CD4-positive, alpha-beta T cell (primary cell): Measurements from ENCODE around the gene APOA4. TPM values are rescaled to one million over a fixed set of nuclear protein-coding genes. Genes with fewer than 3 reads are reported as not detected.

Experiments
- ATAC-seq: fragments of 200-7000 bp; cut with Tn5 transposase; one replicate; pipeline ENCODE4 v1.10.0; 2022; ENCODE audit warnings: mild to moderate bottlenecking; ENCODE audit not compliant: poor library complexity
- CTCF ChIA-PET: fragments of 350-600 bp; sonication (Branson Sonifier 250); formaldehyde crosslinking; loops from one replicate; lab custom pipeline; 2021; ENCODE audit warnings: antibody characterized with exemption, inconsistent platforms; lab: Charles Lee
- POLR2A ChIA-PET: fragments of 350-600 bp; sonication (Branson Sonifier 250); formaldehyde crosslinking; loops from one replicate; lab custom pipeline; 2021; ENCODE audit warnings: antibody characterized with exemption, inconsistent platforms; lab: Charles Lee
- DNase-seq, 14 experiments: peaks; one replicate each; pipeline ENCODE4 v3.0.0-alpha.2; 2013 to 2020; ENCODE audit warnings: mixed read lengths in 2 of 14
- H3K27ac ChIP-seq, 2 donors: one replicate each; pipeline versions ENCODE4 v1.5.1 to v1.7.0; 2013; ENCODE audit warnings: low read length in 2 of 2, low read depth in 1 of 2, mild to moderate bottlenecking in 1 of 2
- H3K27me3 ChIP-seq, 2 experiments: 1 replicate in 1 of 2; 2 replicates in 1 of 2; pipeline versions ENCODE4 v1.6.1 to v1.7.0; 2013; ENCODE audit warnings: low read length in 2 of 2, control low read depth in 1 of 2, mild to moderate bottlenecking in 1 of 2, moderate library complexity in 1 of 2; ENCODE audit not compliant: insufficient read depth in 2 of 2, control insufficient read depth in 1 of 2
- H3K36me3 ChIP-seq: one replicate; pipeline ENCODE4 v1.6.1; 2013; ENCODE audit warnings: low read length, control low read depth; ENCODE audit not compliant: insufficient read depth
- H3K4me1 ChIP-seq: one replicate; pipeline ENCODE4 v1.6.1; 2013; ENCODE audit warnings: low read length, control low read depth; ENCODE audit not compliant: insufficient read depth
- H3K4me3 ChIP-seq: one replicate; pipeline ENCODE4 v1.5.1; 2013; ENCODE audit warnings: mild to moderate bottlenecking, low read length, moderate library complexity
- H3K9me3 ChIP-seq, 2 experiments: 1 replicate in 1 of 2; 2 replicates in 1 of 2; pipeline versions ENCODE4 v1.6.1 to v1.7.0; 2013; ENCODE audit warnings: low read length in 2 of 2, mild to moderate bottlenecking in 2 of 2, control low read depth in 1 of 2, moderate library complexity in 1 of 2; ENCODE audit not compliant: control insufficient read depth in 1 of 2, insufficient read depth in 1 of 2
- H3K27ac Mint-ChIP-seq: one replicate; pipeline ENCODE4 v1.8.0; 2020; ENCODE audit warnings: mixed read lengths
- H3K27me3 Mint-ChIP-seq: one replicate; pipeline ENCODE4 v1.8.0; 2021; ENCODE audit warnings: mixed read lengths
- H3K36me3 Mint-ChIP-seq: one replicate; pipeline ENCODE4 v1.8.0; 2021; ENCODE audit warnings: low read depth, mixed read lengths
- H3K4me1 Mint-ChIP-seq: one replicate; pipeline ENCODE4 v1.8.0; 2021; ENCODE audit warnings: low read depth, mixed read lengths
- H3K4me3 Mint-ChIP-seq: one replicate; pipeline ENCODE4 v1.8.0; 2020; ENCODE audit warnings: mild to moderate bottlenecking, mixed read lengths
- H3K9me3 Mint-ChIP-seq: one replicate; pipeline ENCODE4 v1.8.0; 2020; ENCODE audit warnings: mixed read lengths
- intact Hi-C, 2 experiments: fragments of 100-400 bp; cut with DNase I in 1 of 2; cut with micrococcal nuclease in 1 of 2; formaldehyde crosslinking; loops; one replicate each; pipeline versions ENCODE4 v1.15.1 to v1.9.0; 2023 to 2025; cut with DNase I, micrococcal nuclease
- total RNA-seq, 174 experiments: library from RNA in 2 of 174; stranded (reverse) in 2 of 174; gene quantifications; one replicate each; pipeline ENCODE4 v1.2.3 and lab custom pipeline; 2021 to 2026
- TF ChIP-seq, protein P1 (sequence below): fragments of 200-600 bp; IDR thresholded peaks from one replicate; pipeline ENCODE4 v1.8.0; 2022; ENCODE audit warnings: antibody characterized with exemption, mild to moderate bottlenecking

The APOA4 gene
- total RNA-seq, 2 experiments from 2014 or later, result not detected

DNA sequence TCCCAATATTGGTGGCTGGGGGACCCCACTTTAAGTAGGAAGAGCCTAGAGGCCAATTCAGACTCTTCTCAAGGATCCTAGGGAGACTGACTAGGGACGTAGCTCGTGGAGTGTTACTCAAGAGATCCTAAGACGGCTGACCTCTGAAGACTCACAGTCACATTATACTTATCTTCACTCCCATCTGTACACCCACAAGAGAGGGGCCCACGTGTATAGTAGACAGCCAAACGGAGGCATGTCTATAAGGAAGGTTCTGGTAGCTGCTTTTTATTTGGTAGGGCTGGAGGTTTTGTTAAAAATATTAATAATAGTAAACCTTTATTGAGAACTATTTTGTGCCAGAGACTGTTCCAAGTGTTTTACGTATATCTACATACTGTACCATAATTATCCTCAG, 37.2 kb upstream of the APOA4 start:
- no peak overlapping the region for H3K27ac Mint-ChIP-seq
- CTCF ChIA-PET, result no interaction called here
- peaks cover 20% of the 10 kb centered on the region for H3K4me1 Mint-ChIP-seq
- TF ChIP-seq, protein P1, sequence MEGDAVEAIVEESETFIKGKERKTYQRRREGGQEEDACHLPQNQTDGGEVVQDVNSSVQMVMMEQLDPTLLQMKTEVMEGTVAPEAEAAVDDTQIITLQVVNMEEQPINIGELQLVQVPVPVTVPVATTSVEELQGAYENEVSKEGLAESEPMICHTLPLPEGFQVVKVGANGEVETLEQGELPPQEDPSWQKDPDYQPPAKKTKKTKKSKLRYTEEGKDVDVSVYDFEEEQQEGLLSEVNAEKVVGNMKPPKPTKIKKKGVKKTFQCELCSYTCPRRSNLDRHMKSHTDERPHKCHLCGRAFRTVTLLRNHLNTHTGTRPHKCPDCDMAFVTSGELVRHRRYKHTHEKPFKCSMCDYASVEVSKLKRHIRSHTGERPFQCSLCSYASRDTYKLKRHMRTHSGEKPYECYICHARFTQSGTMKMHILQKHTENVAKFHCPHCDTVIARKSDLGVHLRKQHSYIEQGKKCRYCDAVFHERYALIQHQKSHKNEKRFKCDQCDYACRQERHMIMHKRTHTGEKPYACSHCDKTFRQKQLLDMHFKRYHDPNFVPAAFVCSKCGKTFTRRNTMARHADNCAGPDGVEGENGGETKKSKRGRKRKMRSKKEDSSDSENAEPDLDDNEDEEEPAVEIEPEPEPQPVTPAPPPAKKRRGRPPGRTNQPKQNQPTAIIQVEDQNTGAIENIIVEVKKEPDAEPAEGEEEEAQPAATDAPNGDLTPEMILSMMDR, result no peak
- no peak for DNase-seq
- H3K27me3 ChIP-seq, result no peaks in the 10 kb centered on the region
- H3K4me1 ChIP-seq, result peaks cover 15% of the 10 kb centered on the region
- intact Hi-C loops, result no loop called here
- H3K36me3 Mint-ChIP-seq, result peaks cover 78% of the 10 kb centered on the region
- no peak for ATAC-seq
- H3K4me3 ChIP-seq, result no peak overlapping the region
- H3K9me3 ChIP-seq, result no peaks in the 10 kb centered on the region
- no peak overlapping the region for H3K4me3 Mint-ChIP-seq
- H3K27ac ChIP-seq, result no peak overlapping the region
- H3K36me3 ChIP-seq, result peaks cover 75% of the 10 kb centered on the region
- POLR2A ChIA-PET, result no interaction called here
- H3K27me3 Mint-ChIP-seq, result no peaks in the 10 kb centered on the region
- H3K9me3 Mint-ChIP-seq, result no peaks in the 10 kb centered on the region

DNA sequence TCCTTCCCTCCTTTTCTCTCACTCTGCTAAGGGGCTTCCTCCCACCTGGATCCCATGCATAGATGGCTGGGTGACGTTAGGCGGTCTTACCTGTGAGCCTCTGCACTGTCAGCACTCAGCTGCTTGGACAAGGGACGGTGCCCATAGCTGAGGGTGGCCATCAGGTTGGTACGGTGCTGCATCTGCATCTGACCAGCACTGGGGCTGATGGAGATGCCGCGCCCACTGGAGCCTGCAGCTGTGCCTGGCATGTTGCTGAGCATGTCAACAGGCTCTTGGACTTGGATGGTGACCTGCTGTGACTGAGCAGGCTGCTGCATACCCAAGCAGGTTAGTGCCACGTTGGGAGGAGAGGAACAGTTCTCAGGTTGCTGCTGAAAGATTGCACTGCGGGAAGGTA, 36.1 kb upstream of the APOA4 start:
- no peaks in the 10 kb centered on the region for H3K9me3 ChIP-seq
- POLR2A ChIA-PET, result interaction anchor here (1.6 kb wide), 1 partner anchor 23 kb away, joined by 7 read pairs; no protein-coding TSS in a partner anchor
- Mint-ChIP-seq H3K4me1 (peaks cover 29% of the 10 kb centered on the region), H3K27me3 (no peaks in the 10 kb centered on the region), H3K4me3 (no peak overlapping the region), H3K9me3 (no peaks in the 10 kb centered on the region), H3K36me3 (peaks cover 66% of the 10 kb centered on the region), H3K27ac (peak overlapping the region; percentile 30)
- intact Hi-C loops, result loop anchor here in 1 of 2 experiments (10.0 kb wide), 1 partner anchor 66 kb away; no protein-coding TSS in a partner anchor
- H3K27ac ChIP-seq, result no peak overlapping the region
- H3K36me3 ChIP-seq, result peaks cover 67% of the 10 kb centered on the region
- H3K4me3 ChIP-seq, result no peak overlapping the region
- ATAC-seq, result no peak
- DNase-seq, result no peak
- CTCF ChIA-PET, result no interaction called here
- TF ChIP-seq, protein P1, result no peak
- no peaks in the 10 kb centered on the region for H3K27me3 ChIP-seq
- H3K4me1 ChIP-seq, result peaks cover 26% of the 10 kb centered on the region

DNA sequence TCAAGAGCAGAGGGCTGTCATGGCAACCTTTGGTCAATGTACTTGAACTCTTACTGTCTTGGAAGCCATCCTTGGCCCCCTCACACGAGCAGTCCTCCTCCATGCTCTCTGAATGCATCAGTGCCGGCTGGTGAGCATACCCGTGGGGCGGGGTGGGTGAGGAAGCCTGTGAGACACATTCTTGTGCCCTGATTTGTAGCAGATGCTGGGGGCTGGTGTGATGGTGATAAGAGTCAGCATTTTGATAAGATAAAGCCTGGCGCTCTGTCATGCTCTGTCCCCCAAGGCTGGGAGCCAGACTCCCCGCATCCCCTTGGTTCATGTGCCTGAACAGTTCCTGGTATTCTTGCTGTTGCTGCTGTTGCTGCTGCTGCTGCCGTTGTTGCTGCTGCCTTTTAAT, 34.8 kb upstream of the APOA4 start:
- DNase-seq (no peak), ATAC-seq (no peak)
- Histone ChIP-seq H3K4me3 (no peak overlapping the region), H3K36me3 (peaks cover 55% of the 10 kb centered on the region), H3K27me3 (no peaks in the 10 kb centered on the region), H3K27ac (no peak overlapping the region), H3K4me1 (peaks cover 38% of the 10 kb centered on the region), H3K9me3 (no peaks in the 10 kb centered on the region)
- Mint-ChIP-seq H3K36me3 (peaks cover 59% of the 10 kb centered on the region), H3K27me3 (no peaks in the 10 kb centered on the region), H3K4me3 (no peak overlapping the region), H3K9me3 (no peaks in the 10 kb centered on the region), H3K27ac (no peak overlapping the region), H3K4me1 (peaks cover 40% of the 10 kb centered on the region)
- TF ChIP-seq, protein P1, result no peak
- intact Hi-C loops, result loop anchor here in 1 of 2 experiments (10.0 kb wide), 1 partner anchor 67 kb away; no protein-coding TSS in a partner anchor
- ChIA-PET CTCF (interaction anchor here (1.0 kb wide), 1 partner anchor 248 kb away, joined by 3 read pairs; no protein-coding TSS in a partner anchor), POLR2A (interaction anchor here (1.6 kb wide), 1 partner anchor 22 kb away, joined by 7 read pairs; no protein-coding TSS in a partner anchor)
